HG03457 (cell line): Measurements from ENCODE around the gene ZNF621.

Experiments used
- ATAC-seq: cut with Tn5 transposase; IDR thresholded peaks from one replicate; pipeline ENCODE4 v1.9.1; 2021; ENCODE audit warnings: moderate number of reproducible peaks; ENCODE audit not compliant: unreplicated experiment

Gene ZNF621

GRCh38 chr3:40524568-40525285, at the start of gene ZNF621:
Gene ZNF621, plus strand, starts transcription at chr3:40524960. Its CDS starts 881 bp downstream, at chr3:40525841.
- peak; percentile 98 for ATAC-seq

GRCh38 chr3:40476478-40477470, 48.0 kb upstream of the ZNF621 start, which contains the start of gene ZNF619:
Gene ZNF619, plus strand, starts transcription at chr3:40477122. Its CDS starts 858 bp downstream, at chr3:40477980.
- no peak for ATAC-seq

GRCh38 chr3:40477666-40478065, 47.1 kb upstream of the ZNF621 start:
- ATAC-seq: no peak

GRCh38 chr3:40487172-40487571, 37.6 kb upstream of the ZNF621 start:
- no peak for ATAC-seq

GRCh38 chr3:40490916-40491315, 33.8 kb upstream of the ZNF621 start:
- no peak for ATAC-seq

GRCh38 chr3:40494698-40495097, 30.1 kb upstream of the ZNF621 start:
- no peak for ATAC-seq

- ATAC-seq: no peak
Measured at GRCh38 chr3:40497288-40497687, 27.5 kb upstream of the ZNF621 start.

GRCh38 chr3:40499952-40500351, 24.8 kb upstream of the ZNF621 start:
- ATAC-seq: no peak

- ATAC-seq: no peak
Measured at GRCh38 chr3:40502034-40502433, 22.7 kb upstream of the ZNF621 start.

- no peak for ATAC-seq
Measured at GRCh38 chr3:40504636-40505430, 19.9 kb upstream of the ZNF621 start.

GRCh38 chr3:40505599-40506462, 18.9 kb upstream of the ZNF621 start, which contains the start of gene ZNF620:
Gene ZNF620, plus strand, starts transcription at chr3:40506039. Its CDS starts 314 bp downstream, at chr3:40506353.
- ATAC-seq: peak; percentile 76

GRCh38 chr3:40511031-40511718, 13.6 kb upstream of the ZNF621 start:
- no peak for ATAC-seq

GRCh38 chr3:40516201-40516600, 8.6 kb upstream of the ZNF621 start:
- no peak for ATAC-seq

- no peak for ATAC-seq
Measured at GRCh38 chr3:40518067-40518466, 6.7 kb upstream of the ZNF621 start.

GRCh38 chr3:40518848-40519247, 5.9 kb upstream of the ZNF621 start:
- no peak for ATAC-seq

GRCh38 chr3:40521254-40521653, 3.5 kb upstream of the ZNF621 start:
- ATAC-seq: no peak

- no peak for ATAC-seq
Measured at GRCh38 chr3:40523781-40524180, 979 bp upstream of the ZNF621 start.

GRCh38 chr3:40524222-40524567, 565 bp upstream of the ZNF621 start:
- ATAC-seq: no peak

- no peak for ATAC-seq
Measured at GRCh38 chr3:40528426-40528825, 3.7 kb downstream of the ZNF621 start.
